Mucosa of gallbladder (tissue), 1 donor: ENCODE data around the gene TIGAR. TPM values are rescaled to one million over a fixed set of nuclear protein-coding genes. Genes with fewer than 3 reads are reported as not detected.

Experiments used
- DNase-seq: peaks from one replicate; pipeline ENCODE4 v3.0.0-alpha.2; 2020; ENCODE audit warnings: low spot score
- total RNA-seq: library from RNA; stranded (reverse); gene quantifications from one replicate; pipeline ENCODE4 v1.2.1, GENCODE V29; 2021
- donor health status: DM: no; HTN: no; CAD: no.

Gene TIGAR
- total RNA-seq, 1 donor from 2014 or later: 14.1 TPM

GRCh38 chr12:4378772-4379171 lies 57.8 kb downstream of the TIGAR start:
- no peak for DNase-seq

- DNase-seq: no peak
Observed at GRCh38 chr12:4379405-4379804, 58.4 kb downstream of the TIGAR start, which contains the start of gene FGF23. Gene FGF23, minus strand, starts transcription at chr12:4379712. Its CDS starts 130 bp downstream, at chr12:4379582.

- DNase-seq: no peak
Observed at GRCh38 chr12:4380332-4380731, 59.3 kb downstream of the TIGAR start.

GRCh38 chr12:4383304-4383865 lies 62.4 kb downstream of the TIGAR start:
- DNase-seq: no peak

GRCh38 chr12:4386801-4387200 lies 65.8 kb downstream of the TIGAR start:
- no peak for DNase-seq

- DNase-seq: no peak
Observed at GRCh38 chr12:4387607-4388006, 66.6 kb downstream of the TIGAR start.

- no peak for DNase-seq
Observed at GRCh38 chr12:4388032-4388431, 67.0 kb downstream of the TIGAR start.

- DNase-seq: no peak
Observed at GRCh38 chr12:4388662-4389061, 67.6 kb downstream of the TIGAR start.

- DNase-seq: no peak
Observed at GRCh38 chr12:4392223-4392742, 71.3 kb downstream of the TIGAR start.

GRCh38 chr12:4393211-4393610 lies 72.2 kb downstream of the TIGAR start:
- no peak for DNase-seq

GRCh38 chr12:4395818-4396217 lies 74.8 kb downstream of the TIGAR start:
- DNase-seq: no peak

- DNase-seq: no peak
Observed at GRCh38 chr12:4401117-4401516, 80.1 kb downstream of the TIGAR start.

GRCh38 chr12:4402996-4403395 lies 82.0 kb downstream of the TIGAR start:
- DNase-seq: no peak

Other genes starting within 250 kb of the TIGAR start
- 64.1 TPM for gene CCND2, start 47.5 kb upstream of the TIGAR start, total RNA-seq
- gene FGF23, start 58.5 kb downstream of the TIGAR start, total RNA-seq: 0.06 TPM
- gene FGF6, start 124.6 kb downstream of the TIGAR start, total RNA-seq: not detected
- 1.1 TPM for gene RAD51AP1, start 217.7 kb downstream of the TIGAR start, total RNA-seq
- 29.1 TPM for gene DYRK4, start 241.0 kb downstream of the TIGAR start, total RNA-seq